GM12892 (cell line): ENCODE data around the gene ZNF888.
"Not testable (repeated sequence)": the region's sequence is repeated elsewhere in the genome, so short reads cannot be mapped to it uniquely, and the experiment has no call there.

Experiments used
- DNase-seq: peaks from one replicate; pipeline ENCODE4 v3.0.0; 2011; ENCODE audit not compliant: insufficient read length
- FAIRE-seq: peaks from 2 replicates; lab custom pipeline; 2011; peaks lifted over from hg19 to GRCh38; lab: Jason Lieb, UNC
- POLR2A ChIP-seq: IDR thresholded peaks from 2 replicates; pipeline ENCODE4 v1.6.1; 2011; ENCODE audit warnings: low read depth, low read length, control low read depth
- POLR2AphosphoS5 ChIP-seq: IDR thresholded peaks from 2 replicates; pipeline ENCODE4 v1.6.1; 2011; ENCODE audit warnings: low read depth, low read length, control low read depth
- TAF1 ChIP-seq: IDR thresholded peaks from 2 replicates; pipeline ENCODE4 v1.6.1; 2011; ENCODE audit warnings: low read depth, mild to moderate bottlenecking, control low read depth, low read length, borderline replicate concordance

ZNF888 gene

DNA sequence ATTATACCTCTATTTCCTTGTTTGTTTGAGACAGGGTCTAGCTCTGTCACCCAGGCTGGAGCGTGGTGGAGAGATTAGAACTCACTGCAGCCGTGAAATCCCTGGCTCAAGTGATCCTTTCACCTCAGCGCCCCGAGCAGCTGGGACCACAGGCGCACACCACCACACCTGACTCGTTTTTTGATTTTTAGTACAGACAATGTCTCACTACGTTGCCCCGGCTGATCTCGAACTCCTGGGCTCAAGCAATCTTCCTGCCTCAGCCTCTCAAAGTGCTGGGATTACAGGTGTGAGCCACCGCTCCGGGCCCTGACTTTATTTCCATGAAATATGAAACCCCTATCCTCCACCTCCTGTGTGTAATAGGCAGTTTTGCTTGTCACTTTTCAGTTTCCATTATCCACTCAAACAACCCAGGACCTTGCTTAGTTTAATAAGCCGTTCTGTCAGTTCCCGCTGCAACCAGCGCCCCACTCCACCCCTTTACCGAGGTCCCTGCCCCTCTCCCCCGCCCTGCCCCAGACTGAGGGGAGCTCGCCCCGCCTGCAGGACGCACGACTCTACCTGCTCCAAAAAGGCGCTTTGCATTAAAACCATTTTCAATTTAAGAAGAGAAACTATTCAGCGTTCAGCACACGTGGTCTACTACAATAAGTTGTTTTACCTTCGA lies 22.6 kb upstream of the ZNF888 start:
- FAIRE-seq, result no peak

DNA sequence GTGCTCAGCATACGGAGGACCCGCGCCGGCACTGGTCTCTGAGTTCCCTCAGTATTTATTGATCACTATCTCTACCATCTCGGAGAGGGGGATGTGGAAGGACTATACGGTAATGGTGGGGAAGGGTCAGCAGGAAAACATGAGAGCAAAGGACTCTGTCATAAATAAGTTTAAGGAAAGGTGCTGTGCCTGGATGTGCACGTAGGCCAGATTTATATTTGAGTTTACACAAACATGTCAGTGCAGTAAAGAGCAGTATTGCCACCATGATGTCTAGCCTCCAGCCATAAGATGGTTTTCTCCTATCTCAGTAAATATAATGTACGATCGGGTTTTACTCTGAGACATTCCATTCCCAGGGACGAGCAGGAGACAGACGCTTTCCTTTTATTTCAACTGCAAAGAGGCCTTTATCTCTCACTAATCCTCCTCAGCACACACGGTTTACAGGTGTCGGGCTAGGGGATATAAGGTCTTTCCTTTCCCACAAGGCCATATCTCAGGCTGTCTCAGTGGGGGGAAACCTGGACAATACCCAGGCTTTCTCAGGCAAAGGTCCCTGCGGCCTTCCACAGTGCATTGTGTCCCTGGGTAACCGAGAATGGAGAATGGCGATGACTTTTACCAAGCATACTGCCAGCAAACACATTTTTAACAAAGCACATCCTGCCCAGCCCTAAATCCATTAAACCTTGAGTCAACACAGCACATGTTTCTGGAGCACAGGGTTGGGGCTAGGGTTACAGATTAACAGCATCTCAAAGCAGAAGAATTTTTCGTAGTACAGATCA lies 21.7 kb upstream of the ZNF888 start:
- FAIRE-seq, DNase-seq: not testable (repeated sequence)

More for the DNA sequence above, 22.6 kb upstream of the ZNF888 start:
- DNase-seq, result no peak
- no peak for TF ChIP-seq TAF1
- no peak for TF ChIP-seq POLR2A
- no peak for TF ChIP-seq POLR2AphosphoS5

DNA sequence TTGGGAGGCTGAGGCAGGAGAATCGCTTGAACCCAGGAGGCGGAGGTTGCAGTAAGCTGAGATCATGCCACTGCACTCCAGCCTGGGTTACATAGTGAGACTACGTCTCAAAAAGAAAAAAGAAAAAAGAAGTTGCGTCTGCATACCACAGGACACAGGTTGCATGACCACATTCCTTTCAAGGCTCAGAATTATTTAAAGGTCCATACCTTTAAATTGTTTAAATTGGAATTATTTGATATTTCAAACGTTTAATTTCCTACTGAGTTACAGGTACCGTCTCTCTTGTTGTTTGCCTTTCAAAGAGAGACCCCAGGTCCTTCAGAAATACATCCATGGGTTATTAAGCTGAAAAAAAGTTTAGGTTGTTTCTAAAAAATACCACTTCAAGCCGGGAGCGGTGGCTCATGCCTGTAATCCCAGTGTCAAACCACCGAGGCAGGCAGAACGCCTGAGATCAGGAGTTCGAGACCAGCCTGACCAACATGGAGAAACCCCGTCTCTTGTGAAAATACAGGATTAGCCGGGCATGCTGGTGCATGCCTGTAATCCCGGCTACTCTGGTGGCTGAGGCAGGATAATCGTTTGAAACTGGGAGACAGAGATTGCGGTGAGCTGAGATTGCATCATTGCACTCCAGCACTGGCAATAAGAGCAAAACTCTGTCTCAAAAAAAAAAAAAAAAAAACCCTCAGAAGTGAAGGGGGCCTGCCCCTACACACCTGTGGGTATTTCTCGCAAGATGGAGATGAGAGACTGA lies 20.8 kb upstream of the ZNF888 start:
- FAIRE-seq (no peak), DNase-seq (no peak)
- TF ChIP-seq POLR2AphosphoS5, result no peak
- no peak for TF ChIP-seq POLR2A
- no peak for TF ChIP-seq TAF1

DNA sequence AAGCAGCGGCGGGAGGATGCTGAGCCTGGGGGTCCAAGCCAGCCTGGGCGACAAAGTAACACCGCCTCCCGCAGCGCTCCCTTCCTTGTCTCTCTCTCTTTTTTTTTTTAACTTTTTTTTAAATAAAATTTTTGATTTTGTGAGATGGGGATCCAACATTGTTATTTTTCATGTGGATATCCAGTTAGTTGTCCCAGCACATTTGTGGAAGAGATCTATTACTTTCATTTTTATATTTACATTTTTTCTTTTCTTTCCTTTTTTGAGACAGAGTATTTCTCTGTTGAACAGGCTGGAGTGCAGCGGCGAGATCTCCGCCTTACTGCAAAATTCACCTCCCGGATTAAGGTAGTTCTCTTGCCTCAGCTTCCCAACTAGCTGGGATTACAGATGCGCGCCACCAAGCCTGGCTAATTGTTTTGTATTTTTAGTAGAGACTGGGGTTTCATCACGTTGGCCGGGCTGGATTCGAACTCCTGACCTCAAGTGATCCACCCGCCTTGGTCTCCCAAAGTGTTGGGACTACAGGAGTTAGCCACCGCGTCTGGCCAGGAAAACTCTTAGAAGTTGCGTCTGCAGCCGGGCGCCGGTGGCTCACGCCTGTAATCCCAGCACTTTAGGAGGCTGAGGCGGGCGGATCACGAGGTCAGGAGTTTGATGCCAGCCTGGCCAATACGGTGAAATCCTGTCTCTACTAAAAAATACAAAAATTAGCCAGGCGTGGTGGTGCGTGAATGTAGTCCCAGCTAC lies 20.1 kb upstream of the ZNF888 start:
- FAIRE-seq, result no peak
- TF ChIP-seq POLR2AphosphoS5 (no peak), POLR2A (no peak), TAF1 (no peak)
- DNase-seq, result no peak

DNA sequence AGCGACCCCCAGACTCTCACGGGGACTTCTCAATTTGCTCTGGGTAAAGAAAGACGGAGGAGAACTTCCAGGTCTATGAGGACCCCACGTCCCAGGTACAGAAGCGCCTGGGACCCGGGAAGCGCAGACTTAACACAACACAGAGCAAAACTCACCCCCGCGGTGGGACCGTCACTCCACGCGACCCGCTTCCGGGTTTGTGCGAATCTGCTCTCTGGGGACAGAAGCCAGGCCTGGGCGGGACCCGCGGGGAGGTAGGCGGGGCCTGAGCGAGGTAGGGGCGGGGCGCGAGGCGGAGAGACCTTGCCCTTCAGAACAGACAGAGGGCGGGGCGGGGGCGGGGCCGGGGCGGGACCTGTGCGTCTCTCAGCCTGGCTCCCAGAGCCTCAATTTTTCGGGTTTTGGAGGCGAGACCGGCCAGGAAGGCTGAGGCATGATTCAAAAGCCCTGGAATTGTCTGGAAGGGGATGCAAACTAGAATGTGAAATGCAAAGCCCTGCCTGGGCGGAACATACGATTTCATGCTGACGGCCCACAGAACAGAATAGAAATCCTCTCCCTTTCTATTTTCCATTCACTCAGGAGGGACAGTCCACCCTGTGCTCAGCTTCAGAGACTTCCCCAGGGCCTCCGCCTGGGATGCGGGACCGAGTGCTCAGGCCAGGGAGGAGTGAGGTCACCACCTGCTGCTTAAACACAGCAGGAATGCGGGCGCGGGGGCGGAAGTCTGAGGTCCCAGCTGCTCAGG lies 19.3 kb upstream of the ZNF888 start:
- TF ChIP-seq POLR2A (peak; percentile 81), TAF1 (peak; percentile 27; the same call in 1 of the 2 replicates), POLR2AphosphoS5 (peak; percentile 86)
- FAIRE-seq (peak; percentile 99), DNase-seq (peak; percentile 75)

DNA sequence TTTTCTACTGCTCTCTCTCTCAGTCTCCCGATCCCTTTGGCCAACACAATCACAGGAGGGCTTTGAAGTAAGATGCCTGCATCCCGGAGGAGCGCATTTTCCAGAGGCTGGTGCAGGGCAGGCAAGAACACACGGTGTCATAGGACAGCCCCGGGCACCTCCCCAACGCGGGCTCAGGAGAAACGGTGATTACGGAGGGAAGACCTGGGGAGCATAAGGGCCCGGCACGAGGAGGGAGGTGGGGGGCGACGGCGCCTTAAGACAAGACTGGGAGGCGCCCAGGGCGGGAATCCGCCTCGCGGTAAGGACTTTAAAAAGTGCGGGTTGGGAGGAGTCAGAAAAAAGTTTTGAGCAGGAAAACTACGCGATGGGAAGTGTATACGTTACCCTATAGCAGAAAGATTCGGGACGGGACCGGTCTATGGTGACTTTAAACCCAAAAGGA lies 18.7 kb upstream of the ZNF888 start:
- FAIRE-seq (peak; percentile 80), DNase-seq (no peak)
- TF ChIP-seq POLR2A (no peak), TAF1 (no peak), POLR2AphosphoS5 (no peak)

DNA sequence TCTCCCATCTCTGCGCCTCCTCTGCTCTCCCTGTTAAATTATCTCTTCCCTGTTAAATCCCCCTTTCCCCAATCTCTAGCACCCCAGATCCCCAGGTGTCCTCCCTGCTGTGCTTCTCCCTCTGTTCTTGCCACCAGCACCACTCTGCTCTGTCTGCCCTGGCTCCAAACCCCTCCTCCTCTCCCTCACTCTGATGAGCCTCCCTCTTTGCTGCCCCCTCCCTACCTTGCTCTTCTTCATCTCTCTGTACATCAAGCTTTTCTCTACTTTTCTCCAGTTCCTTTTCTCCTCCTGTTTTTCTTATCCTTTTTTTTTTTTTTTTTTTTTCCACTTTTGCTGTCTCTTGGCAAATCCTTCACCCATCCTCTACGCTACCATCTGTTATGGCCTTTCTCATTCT lies 18.3 kb upstream of the ZNF888 start:
- DNase-seq, result not testable (repeated sequence)
- peak; percentile 68 for FAIRE-seq

DNA sequence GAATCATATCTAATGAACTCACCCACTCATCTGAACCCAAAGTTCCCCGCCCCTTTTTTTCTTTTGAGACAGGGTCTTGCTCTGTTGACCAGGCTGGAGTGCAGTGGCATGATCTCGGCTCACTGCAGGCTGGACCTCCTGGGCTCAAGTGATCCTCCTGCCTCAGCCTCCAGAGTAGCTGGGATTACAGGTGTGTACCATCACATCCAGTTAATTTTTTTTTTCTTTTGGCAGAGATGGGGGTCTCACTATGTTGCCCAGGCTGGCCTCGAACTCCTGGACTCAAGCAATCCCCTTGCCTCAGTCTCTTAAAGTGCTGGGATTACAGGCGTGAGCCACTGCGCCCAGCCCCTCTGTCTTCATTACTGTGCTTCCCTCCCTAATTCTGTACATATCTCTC lies 17.7 kb upstream of the ZNF888 start:
- DNase-seq, FAIRE-seq: not testable (repeated sequence)

DNA sequence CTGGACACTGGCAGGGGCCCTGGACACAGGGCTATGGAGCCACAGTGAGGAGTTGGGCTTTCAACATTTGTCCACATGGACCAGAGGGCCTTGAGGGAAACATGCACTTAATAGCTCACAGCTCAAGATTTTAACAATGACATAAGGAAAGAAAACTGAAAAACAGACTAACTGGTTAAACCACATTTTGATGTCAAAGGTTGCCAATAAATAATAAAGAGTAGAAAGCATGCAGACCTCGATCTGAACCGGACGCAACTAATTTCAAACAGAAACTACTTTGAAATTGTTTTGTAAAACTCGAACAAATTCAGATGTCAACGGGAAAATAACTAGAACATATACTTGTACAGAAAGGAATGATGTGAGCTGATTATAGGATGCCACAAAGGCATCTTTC lies 15.5 kb upstream of the ZNF888 start:
- FAIRE-seq (no peak), DNase-seq (no peak)

DNA sequence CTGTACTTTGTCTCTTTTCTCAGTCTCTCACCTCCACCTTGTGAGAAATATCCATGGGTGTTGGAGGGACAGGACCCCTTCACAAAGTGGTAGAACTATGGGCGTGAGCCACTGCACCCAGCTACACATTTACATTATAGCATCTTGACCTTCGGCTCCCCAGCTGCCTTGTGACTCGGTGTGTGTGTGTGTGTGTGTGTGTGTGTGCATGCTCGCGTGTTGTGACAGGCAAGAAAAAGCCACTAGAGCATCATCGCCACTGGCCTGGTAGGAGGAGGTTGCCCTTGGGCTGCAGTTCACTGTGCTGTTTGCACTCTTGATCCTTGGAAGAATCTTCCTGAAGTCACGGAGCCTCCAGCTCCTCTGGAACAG lies 13.7 kb upstream of the ZNF888 start:
- no peak for DNase-seq
- no peak for FAIRE-seq

More for the DNA sequence above, 15.5 kb upstream of the ZNF888 start:
- TF ChIP-seq POLR2AphosphoS5 (no peak), TAF1 (no peak), POLR2A (no peak)

More for the DNA sequence above, 13.7 kb upstream of the ZNF888 start:
- TF ChIP-seq TAF1, result no peak
- TF ChIP-seq POLR2AphosphoS5, result no peak
- TF ChIP-seq POLR2A, result no peak
